Lower lobe of right lung (tissue), 2 donors: ENCODE data around the gene CRY1. TPM values are rescaled to one million over a fixed set of nuclear protein-coding genes. Genes with fewer than 3 reads are reported as not detected.

Experiments
- ATAC-seq, 2 donors: fragments of 200-7000 bp; cut with Tn5 transposase; one replicate each; pipeline ENCODE4 v1.9.1; 2020 to 2022; ENCODE audit warnings: mild to moderate bottlenecking in 2 of 2, moderate library complexity in 2 of 2
- DNase-seq: peaks from one replicate; pipeline ENCODE4 v3.0.0-alpha.2; 2020
- H3K27ac ChIP-seq: fragments of 200-600 bp; one replicate; pipeline ENCODE4 v1.8.0; 2022
- H3K27me3 ChIP-seq: fragments of 200-600 bp; one replicate; pipeline ENCODE4 v1.8.0; 2022; ENCODE audit warnings: low read depth
- H3K36me3 ChIP-seq: fragments of 200-600 bp; one replicate; pipeline ENCODE4 v1.8.0; 2022; ENCODE audit warnings: mild to moderate bottlenecking
- H3K4me1 ChIP-seq: fragments of 200-600 bp; one replicate; pipeline ENCODE4 v1.8.0; 2022
- H3K4me3 ChIP-seq: fragments of 200-600 bp; one replicate; pipeline ENCODE4 v1.8.0; 2022; ENCODE audit warnings: mild to moderate bottlenecking
- H3K9me3 ChIP-seq: fragments of 200-600 bp; one replicate; pipeline ENCODE4 v1.8.0; 2022
- CTCF ChIP-seq: fragments of 200-600 bp; IDR thresholded peaks from one replicate; pipeline ENCODE4 v1.8.0; 2022; ENCODE audit warnings: antibody characterized with exemption, mild to moderate bottlenecking
- intact Hi-C: fragments of 100-400 bp; cut with DNase I; formaldehyde crosslinking; loops from one replicate; pipeline ENCODE4 v1.11.0; 2022
- total RNA-seq: library from RNA; stranded (reverse); fragmentation: NEBNext Ultra II Directional; extraction: Animal tissue kit (Norgen Biotek cat#: 25700); gene quantifications from one replicate; pipeline ENCODE4 v1.2.1, GENCODE V29; 2021
- donor health status: DM: no; HTN: yes; CAD: no; lungs with severe emphysema.

Gene CRY1
- total RNA-seq, 1 donor from 2014 or later: 18.8 TPM

GRCh38 chr12:107106241-107107025 is 13.1 kb upstream of the CRY1 start:
- no peak for TF ChIP-seq CTCF
- intact Hi-C loops: no loop called here

GRCh38 chr12:107105410-107105703 is 12.0 kb upstream of the CRY1 start:
- Histone ChIP-seq H3K9me3 (no peaks in the 10 kb centered on the region), H3K36me3 (no peaks in the 10 kb centered on the region), H3K4me3 (no peak overlapping the region), H3K27ac (no peak overlapping the region), H3K4me1 (no peaks in the 10 kb centered on the region), H3K27me3 (no peaks in the 10 kb centered on the region)
- intact Hi-C loops: no loop called here
- DNase-seq (no peak), ATAC-seq (no peak)
- TF ChIP-seq CTCF: no peak

More at GRCh38 chr12:107106241-107107025, 13.1 kb upstream of the CRY1 start:
- Histone ChIP-seq H3K9me3 (no peaks in the 10 kb centered on the region), H3K27ac (no peak overlapping the region), H3K36me3 (no peaks in the 10 kb centered on the region), H3K4me1 (no peaks in the 10 kb centered on the region), H3K4me3 (no peak overlapping the region), H3K27me3 (no peaks in the 10 kb centered on the region)
- DNase-seq (no peak), ATAC-seq (no peak)

- Histone ChIP-seq H3K9me3 (no peaks in the 10 kb centered on the region), H3K36me3 (no peaks in the 10 kb centered on the region), H3K4me1 (no peaks in the 10 kb centered on the region), H3K4me3 (no peak overlapping the region), H3K27ac (no peak overlapping the region), H3K27me3 (no peaks in the 10 kb centered on the region)
- intact Hi-C loops: no loop called here
- no peak for TF ChIP-seq CTCF
- ATAC-seq (no peak), DNase-seq (no peak)
Observed at GRCh38 chr12:107103516-107103915, 10.2 kb upstream of the CRY1 start.

GRCh38 chr12:107103097-107103496 is 9.7 kb upstream of the CRY1 start:
- no peak for TF ChIP-seq CTCF
- Histone ChIP-seq H3K27ac (no peak overlapping the region), H3K4me3 (no peak overlapping the region), H3K4me1 (no peaks in the 10 kb centered on the region), H3K27me3 (no peaks in the 10 kb centered on the region), H3K36me3 (no peaks in the 10 kb centered on the region), H3K9me3 (no peaks in the 10 kb centered on the region)
- DNase-seq (no peak), ATAC-seq (no peak)
- intact Hi-C loops: no loop called here

GRCh38 chr12:107102294-107102693 is 8.9 kb upstream of the CRY1 start:
- ATAC-seq (no peak), DNase-seq (no peak)
- Histone ChIP-seq H3K27ac (no peak overlapping the region), H3K4me3 (no peak overlapping the region), H3K27me3 (no peaks in the 10 kb centered on the region), H3K9me3 (no peaks in the 10 kb centered on the region), H3K4me1 (no peaks in the 10 kb centered on the region), H3K36me3 (no peaks in the 10 kb centered on the region)
- intact Hi-C loops: no loop called here
- TF ChIP-seq CTCF: no peak
